Limb (tissue), 2 donors: ENCODE measurements around the gene CTNNA1.

ENCODE experiments used
- DNase-seq, 2 donors: peaks; one replicate each; pipeline ENCODE4 v3.0.0-alpha.2; 2016; ENCODE audit errors: extremely low spot score in 2 of 2

The CTNNA1 gene

DNA sequence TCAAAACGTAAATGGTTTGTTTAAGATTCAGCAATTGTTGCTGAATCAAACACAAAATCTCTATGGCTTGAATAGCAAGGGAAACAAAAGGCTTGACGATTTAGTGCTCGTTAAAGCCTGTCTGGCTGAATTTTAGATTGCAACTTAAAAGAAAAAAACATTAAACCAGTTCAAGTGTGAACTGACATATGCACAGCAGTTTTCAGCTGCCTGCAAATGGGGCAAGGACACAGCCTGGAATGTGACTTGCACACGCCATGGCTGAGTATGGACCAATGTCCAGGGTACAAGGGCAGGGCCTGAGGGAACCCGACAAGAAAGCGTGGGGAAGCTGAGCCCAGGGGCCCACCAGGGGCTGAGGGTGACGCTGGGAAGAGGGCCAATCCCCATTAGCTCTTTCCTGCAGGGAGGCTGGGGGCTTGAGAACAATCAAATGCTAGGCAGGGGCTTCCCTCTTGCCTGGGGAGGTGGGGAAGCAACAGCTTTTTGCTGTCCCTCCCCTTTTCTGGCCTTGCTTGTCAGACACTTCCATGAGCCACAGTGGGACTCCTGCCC lies 211.5 kb downstream of the CTNNA1 start:
- DNase-seq: no peak

DNA sequence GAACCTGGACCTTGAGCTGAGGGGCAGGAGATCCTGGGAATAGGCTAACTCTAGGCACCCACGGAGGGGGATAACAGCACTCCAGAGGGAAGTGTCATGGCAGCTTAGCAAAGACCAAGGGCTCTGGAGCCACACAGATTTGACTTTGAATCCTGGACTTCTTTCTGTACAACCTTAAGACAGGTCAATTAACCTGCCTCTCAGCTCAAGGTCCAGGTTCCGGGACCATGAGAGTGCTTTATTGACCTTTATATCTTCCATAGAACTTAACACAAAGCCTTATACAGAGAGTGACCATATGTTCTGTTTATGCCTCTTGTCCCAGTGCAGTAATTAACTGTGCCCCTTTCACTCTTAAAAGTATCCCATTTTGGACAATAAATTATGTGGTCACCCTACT lies 212.4 kb downstream of the CTNNA1 start:
- no peak for DNase-seq

DNA sequence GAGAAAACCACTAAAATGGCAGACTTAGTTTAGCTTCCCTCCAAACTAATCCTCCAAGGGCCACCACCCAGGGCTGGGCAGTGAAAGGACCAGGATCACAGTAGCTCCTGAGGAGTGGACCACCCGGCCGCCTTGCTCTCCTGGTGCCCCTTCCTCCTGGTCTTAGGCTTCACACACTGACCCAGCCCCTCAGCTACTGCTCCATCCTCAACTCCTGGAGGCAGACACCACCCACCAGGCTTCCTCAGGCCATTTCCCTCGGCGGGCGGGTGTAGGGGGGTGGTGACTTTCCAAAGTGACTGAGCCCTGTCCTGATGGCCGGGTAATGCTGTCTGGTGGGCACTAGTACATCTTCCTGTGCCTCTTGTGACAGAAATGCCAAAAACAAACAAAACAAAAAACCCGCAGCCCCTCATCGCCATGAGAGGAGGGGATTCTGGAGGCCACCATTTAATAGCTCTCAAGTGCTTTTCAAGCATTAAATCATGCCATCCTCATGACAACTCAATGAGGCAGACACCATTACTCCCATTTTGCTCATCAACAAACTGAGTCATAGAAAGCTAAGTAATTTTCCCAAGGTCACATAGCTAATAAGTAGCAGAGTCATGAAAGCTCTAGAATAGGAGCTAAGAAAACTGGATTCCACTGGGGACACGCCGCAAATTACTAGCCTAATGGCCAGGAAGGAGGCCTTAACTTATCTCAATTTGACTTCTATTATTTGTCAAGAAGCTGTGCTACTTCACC lies 213.2 kb downstream of the CTNNA1 start:
- no peak for DNase-seq

DNA sequence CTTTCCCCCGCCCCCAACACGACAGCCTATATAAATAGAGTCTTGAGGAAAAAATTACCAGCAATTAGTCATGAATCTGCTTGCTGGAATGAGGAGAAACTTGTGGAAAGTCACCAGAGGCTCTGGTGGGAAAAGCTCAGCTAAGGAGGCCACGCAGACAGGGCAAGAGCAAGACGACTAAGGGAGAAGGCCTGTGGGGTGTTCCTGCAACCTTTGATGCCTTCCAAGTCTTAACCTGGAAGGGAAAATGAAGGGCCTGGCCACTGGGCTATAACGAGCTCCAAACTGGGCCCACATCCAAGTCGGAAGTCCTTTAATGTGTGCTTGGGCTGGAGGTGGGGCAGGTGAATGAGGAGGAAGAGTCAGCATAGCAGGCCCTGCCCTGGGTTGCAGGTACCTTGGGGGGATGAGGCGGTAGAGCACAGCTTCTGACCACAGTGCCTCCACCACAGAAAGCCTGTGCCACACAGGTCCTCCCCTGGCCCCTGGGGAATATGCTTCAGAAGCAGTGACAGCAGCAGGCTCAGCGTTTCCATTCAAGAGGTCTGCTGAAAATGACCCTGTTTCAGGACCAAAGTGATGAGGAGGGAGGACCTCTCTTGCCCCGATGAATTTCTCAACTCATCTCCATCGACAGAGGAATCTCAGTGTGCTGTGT lies 214.7 kb downstream of the CTNNA1 start:
- no peak for DNase-seq

DNA sequence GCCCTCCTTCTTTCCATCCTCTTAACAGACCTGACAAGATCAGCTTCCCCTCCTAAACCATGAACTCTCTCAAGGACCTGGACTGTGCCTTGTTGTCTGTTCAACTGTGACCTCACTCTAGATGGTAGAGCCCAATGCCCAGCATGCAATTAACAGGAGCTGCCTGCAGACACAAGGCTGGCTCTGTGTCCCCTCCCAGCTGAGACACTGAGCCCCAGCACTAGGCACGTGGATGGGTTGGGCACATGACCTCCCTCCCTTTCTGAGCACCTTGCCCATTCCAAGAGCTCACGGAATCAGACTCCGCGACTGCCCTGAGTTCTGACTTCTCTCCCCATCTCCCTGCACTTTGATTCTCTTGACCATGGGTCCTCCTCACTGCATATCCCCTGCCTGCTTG lies 215.4 kb downstream of the CTNNA1 start:
- DNase-seq: no peak

DNA sequence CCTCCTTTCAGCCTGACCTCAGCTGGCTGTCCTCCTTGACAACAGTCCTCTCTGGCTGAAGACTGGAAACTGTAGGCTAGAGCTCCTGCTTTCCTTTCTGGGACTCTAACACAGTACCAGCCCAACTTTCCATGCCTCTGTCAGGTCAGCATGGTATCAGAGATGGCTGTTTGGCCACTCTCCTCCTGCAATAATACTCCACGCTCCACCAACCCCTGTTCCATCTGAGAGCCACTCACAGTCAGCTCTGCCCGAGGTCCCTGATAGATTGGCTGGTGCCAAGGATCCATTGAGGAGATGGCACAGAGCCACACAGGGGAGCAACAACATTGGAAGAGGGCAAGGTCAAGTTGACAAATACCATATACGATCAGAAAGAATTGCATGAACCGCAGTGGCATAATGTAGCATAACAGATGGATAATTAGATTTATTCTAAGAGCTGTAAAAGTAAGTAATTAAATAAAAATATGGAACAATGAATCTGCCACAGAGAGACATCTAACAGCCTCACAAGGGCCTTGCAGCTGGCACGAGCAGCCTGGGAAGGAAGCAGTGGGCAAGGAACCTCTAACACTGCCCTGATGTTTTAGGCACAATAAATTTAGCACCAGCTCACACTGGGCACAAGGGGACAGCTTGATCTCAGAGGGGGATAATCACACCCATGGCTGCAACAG lies 216.2 kb downstream of the CTNNA1 start:
- no peak for DNase-seq

DNA sequence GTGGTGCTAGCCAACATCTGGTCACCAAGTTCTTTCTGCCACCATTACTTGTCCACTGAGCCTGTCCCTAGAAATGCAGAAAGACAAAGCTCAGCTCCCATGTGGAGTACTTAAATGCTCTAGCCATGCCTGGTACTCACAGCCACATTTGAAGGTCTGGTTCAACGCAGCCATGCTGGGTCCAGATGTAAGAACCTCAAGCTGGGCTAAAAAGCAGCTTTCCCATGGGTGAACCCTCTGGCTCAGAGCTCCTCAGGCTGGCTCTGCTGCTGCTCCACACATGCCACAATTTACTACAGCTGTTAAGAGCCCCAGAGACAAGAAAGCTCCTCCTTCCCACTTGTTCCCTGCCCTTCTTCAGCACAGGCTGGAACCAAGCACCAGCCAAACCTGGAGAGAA lies 219.0 kb downstream of the CTNNA1 start:
- DNase-seq: no peak

DNA sequence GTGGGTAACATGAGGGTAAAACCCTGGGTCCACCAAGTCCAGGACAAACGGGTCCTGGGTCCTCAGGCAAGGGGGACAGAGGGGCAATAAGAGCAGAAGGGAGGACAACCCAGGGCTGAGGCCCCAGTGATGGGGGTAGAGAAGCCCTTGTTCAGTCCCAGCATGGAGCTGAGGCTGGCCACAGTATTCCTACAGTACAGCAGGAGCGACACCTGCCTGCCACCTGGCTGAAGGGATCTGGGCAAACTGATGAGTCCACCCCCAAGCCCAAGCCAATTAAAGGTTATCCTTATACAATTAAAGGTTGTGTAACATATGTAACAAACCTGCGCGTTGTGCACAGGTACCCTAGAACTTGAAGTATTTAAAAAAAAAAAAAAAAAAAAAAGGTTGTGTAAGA lies 219.6 kb downstream of the CTNNA1 start:
- DNase-seq: no peak

DNA sequence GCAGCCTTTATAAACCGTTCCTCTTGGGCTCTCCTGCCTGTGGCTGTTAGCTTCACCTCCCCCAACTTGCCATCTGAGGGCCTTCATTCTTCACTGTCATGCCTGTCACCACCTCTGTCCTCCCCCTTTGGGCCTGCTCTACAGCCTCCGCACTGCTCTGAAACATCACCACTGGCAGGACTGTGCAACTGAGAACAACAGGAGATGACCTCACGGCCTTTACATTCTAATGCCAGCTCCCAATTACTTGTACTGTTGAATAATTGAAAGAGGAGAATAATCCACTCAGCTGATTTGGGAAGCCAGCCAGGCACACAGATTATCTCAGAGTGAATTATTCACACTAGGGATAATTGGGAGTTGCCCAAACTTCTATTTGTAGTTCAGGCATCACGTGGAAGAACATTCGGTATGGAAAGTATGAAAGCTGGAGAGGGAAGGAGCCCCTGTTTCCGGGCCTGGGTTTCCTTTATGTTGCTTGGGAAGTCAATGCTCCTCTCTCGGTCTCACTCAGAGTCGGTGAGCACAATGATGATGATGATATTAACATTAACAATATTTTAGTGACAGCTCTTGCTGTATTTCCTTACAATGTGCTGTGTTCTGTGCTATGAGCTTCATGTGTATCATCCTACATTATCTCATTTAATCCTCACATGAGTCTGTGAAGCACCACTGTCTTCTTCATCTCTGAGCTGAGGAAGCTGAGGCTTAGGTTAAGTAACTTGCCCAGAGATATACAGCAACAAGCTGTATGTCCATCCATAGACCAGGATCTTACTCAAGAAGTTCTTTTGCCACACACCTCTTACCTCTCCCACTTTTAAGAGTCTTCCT lies 221.2 kb downstream of the CTNNA1 start:
- peak in 1 of 2 donors; percentile 42 for DNase-seq

DNA sequence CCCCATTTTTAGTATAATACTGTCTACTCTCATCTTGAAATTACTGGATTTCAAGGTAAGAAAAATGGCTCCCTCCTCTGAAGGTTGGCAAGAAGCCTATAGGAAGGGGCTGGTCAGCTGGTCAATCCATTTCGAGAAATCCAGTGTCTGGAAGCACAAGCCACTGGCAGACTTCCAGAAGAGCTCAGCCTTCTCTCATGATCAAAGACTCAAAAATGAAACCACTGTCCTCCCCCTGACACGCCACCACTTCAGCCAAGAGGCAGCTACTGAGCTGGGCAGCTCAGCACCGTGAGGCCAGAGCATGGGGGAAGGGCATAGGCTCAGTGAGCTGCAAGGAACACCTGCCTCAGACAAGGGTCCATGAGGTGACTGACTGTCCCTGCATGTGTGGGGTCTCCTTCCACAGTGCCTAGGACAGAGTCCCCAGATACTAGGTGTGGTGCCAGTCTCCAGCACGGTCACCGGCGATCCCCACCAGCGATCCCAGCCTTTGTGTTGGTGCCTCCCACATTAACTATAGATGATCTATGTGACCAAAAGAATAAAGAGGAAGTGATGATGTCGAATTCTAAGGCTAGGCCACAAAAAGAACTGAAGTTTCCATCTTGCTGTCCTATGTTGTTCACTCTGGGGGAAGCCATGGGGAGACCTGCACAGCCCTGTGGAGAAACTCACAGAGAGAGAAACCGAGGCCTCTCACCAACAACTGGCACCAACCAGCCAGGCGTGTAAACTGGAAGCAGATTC lies 222.0 kb downstream of the CTNNA1 start:
- no peak for DNase-seq

DNA sequence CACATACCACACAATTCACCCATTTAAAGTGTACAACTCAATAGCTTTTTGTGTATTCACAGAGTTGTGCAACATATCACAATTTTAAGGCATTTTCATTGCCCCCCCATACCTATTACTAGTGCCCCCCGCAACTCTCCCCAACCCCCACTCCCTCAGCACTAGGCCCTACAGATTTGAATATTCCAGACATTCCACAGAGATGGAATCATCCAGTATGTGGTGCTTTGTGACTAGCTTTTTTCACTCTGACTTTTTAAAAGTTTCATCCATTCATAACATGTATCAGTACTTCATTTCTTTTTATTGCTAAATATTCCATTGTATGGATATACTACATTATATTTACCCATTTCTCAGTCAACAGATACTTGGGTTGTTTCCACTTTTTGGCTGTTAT lies 224.9 kb downstream of the CTNNA1 start:
- DNase-seq: no peak

DNA sequence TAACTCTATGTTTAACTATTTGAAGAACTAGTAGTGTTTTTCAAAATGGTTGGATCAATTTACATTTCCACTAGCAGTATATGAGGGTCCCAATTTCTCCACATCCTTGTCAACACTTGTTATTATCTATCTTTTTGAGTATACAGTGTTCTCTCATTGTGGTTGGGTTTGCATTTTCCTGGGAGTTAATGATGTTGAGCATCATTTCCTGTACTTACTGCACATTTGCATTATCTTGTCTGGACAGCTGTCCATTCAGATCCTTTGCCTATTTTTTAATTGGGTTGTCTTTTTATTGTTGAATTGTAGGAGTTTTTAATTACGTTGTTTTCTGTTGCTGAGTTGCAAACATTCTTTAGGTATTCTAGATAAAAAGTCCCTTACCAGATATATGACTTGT lies 225.4 kb downstream of the CTNNA1 start:
- DNase-seq: no peak

DNA sequence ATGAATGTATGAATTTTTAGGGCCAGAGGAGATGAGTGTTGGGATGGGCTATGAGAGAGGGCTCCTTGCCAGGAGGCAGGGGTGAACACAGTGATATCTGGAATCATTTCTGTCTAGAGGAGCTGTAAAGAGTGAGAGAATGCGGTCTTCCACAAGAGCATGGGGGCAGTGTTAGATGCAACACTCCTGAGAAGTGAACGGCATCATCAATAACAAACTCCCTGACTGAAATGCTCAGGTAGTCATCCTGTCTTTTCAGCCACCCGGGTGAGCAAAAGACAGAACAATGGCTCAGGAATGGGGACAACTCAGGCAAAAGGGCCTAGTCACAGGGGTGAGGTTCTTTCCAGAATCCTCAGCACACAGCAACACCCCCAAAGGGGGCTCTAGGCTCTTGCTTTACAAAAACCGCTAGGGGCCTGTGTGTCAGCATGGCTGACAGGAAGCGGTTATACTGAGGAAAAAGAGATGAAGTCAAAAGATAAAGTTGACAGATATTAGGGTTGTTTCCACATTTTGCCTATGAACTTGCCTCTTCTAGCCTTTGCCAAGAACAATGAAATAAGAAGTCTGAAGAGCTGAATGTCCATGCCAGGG lies 226.6 kb downstream of the CTNNA1 start:
- no peak for DNase-seq

DNA sequence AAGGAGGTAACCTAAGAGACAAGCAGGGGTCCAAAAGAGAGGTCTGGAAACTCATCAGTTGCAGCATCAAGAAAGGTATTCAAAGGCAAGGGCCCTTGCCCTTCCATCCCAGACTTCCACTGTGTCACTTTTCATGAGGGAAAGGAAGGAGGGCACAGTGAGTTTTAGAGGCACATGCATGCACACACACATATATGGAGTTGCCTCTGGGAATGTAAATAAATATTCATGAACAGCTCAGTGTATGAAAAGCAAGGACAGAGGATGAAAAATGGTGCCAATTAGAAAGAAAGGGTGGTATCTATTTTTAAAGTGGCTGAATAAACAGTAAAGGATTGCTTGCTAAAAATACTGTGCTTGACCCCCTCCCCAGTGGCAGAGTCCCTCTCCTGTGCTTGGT lies 227.2 kb downstream of the CTNNA1 start:
- DNase-seq: no peak

DNA sequence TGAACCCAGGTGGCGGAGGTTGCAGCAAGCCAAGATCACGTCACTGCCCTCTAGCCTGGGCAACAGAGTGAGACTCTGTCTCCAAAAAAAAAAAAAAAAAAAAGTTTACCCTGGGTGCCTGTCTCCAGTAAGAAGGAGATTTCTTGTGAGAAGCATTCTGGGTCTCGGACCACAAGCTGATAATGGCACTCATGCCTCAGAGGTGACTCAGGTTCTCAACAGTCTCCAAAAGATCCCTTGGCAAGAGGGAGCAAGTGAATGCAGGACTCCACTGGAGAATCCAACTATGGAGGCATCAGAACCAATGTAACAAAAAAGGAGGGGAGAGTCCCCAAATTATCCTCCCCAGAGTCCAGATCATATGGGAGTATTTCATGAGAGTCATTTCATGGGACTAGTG lies 227.9 kb downstream of the CTNNA1 start:
- DNase-seq: no peak

DNA sequence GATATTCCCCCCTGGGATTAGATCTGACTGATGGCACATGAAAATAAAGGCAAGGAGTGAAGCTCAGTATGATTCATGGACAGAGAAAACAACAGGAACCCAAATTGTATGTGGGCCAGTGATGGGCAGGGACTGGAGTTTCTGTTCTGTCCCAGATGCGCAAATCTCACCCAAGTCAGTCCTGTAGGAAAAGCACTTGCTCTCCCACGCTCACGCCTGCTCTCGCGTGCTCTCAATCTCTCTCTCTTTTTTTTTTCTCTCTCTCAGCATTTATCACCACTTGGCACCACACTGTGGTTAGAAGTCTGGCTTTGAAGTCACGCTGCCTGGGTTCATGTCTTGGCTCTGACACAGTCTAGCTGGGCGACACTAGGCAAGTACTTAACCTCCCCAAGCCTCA lies 228.4 kb downstream of the CTNNA1 start:
- no peak for DNase-seq

DNA sequence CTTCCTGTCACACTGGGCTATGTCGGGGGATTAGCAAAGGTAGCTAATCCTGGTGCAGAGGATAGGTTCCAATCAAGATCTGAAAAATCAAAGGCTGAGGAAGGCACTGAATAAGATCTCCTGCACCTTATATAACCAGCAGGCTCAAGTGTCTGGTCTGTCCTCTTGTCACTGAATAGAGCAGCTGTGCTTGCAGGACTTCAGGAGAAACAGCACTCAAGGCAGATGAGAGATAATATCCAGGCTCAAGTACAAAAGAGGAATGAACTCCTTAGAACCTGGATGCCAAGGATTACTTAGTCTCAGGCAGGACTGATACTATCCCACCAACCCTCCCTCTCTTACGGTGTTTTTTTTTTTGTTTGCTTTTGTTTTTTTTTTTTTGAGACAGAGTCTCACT lies 230.8 kb downstream of the CTNNA1 start:
- no peak for DNase-seq
